ENCODE results near the gene DUS3L.

GRCh38 chr19:5774921-5775320, 16.0 kb downstream of the DUS3L start:
- TF ChIP-seq CTCF (IDR thresholded peaks at IDR 0.05) (no peak), POLR2A (IDR thresholded peaks at IDR 0.05) (no peak)
